ENCODE measurements around the gene CXCL17. TPM values are rescaled to one million over a fixed set of nuclear protein-coding genes. Genes with fewer than 3 reads are reported as not detected.

CXCL17 gene
- total and polyA plus RNA-seq, 8 donors = 4.3 to 42.1 (median 9.6) TPM

GRCh38 chr19:42422901-42423461, 19.8 kb downstream of the CXCL17 start:
- ATAC-seq = peak; percentile 16 to 36 (median 26)
- no peaks in the 10 kb centered on the region for H3K27me3 ChIP-seq
- intact Hi-C loops (cut with DNase I) = no loop called here
- no peaks in the 10 kb centered on the region for H3K36me3 ChIP-seq
- WGBS, 2 donors = 16 to 26% methylated on average over 37 to 38 of the region's 38 CpGs
- no peaks in the 10 kb centered on the region for H3K9me3 ChIP-seq
- TF ChIP-seq CTCF (IDR thresholded peaks at IDR 0.05) = no peak
- peak in 3 of 6 donors; percentile 45 to 78 (median 69) for DNase-seq
- H3K4me1 ChIP-seq = peaks cover 0 to 8% (median 0%) of the 10 kb centered on the region in 3 donors
- FAIRE-seq = no peak
- peak overlapping the region; percentile 23 to 56 (median 44) for H3K4me3 ChIP-seq
- peak overlapping the region in 3 of 4 donors; percentile 19 to 58 (median 40) for H3K27ac ChIP-seq

- peak overlapping the region in 2 of 4 donors; percentile 45 to 56 for H3K4me3 ChIP-seq
Measured at GRCh38 chr19:42422092-42422900, 20.4 kb downstream of the CXCL17 start.

GRCh38 chr19:42421591-42422031, 21.1 kb downstream of the CXCL17 start:
- intact Hi-C loops (cut with DNase I) = no loop called here

More at GRCh38 chr19:42422092-42422900, 20.4 kb downstream of the CXCL17 start:
- H3K27ac ChIP-seq = peak overlapping the region in 2 of 4 donors; percentile 55 to 58
- intact Hi-C loops (cut with DNase I) = no loop called here
- FAIRE-seq (no peak), ATAC-seq (no peak), DNase-seq (no peak)
- no peaks in the 10 kb centered on the region for H3K36me3 ChIP-seq
- no peaks in the 10 kb centered on the region for H3K9me3 ChIP-seq
- no peak for TF ChIP-seq CTCF (IDR thresholded peaks at IDR 0.05)
- peaks cover 0 to 8% (median 0%) of the 10 kb centered on the region in 3 donors for H3K4me1 ChIP-seq
- 54 to 57% methylated on average over 17 of the region's 17 CpGs for WGBS, 2 donors
- no peaks in the 10 kb centered on the region for H3K27me3 ChIP-seq

GRCh38 chr19:42421101-42421500, 21.6 kb downstream of the CXCL17 start:
- Histone ChIP-seq H3K4me1 (peaks cover 0 to 8% (median 0%) of the 10 kb centered on the region in 3 donors), H3K9me3 (no peaks in the 10 kb centered on the region), H3K27ac (peak overlapping the region in 3 of 4 donors; percentile 42 to 70 (median 55)), H3K4me3 (no peak overlapping the region), H3K27me3 (no peaks in the 10 kb centered on the region), H3K36me3 (no peaks in the 10 kb centered on the region)
- FAIRE-seq = no peak
- WGBS, 2 donors = 72 to 81% methylated on average over 4 of the region's 4 CpGs
- TF ChIP-seq CTCF (IDR thresholded peaks at IDR 0.05) = no peak
- no peak for DNase-seq
- intact Hi-C loops (cut with DNase I) = no loop called here
- no peak for ATAC-seq

More at GRCh38 chr19:42421591-42422031, 21.1 kb downstream of the CXCL17 start:
- Histone ChIP-seq H3K4me1 (peaks cover 0 to 8% (median 0%) of the 10 kb centered on the region in 3 donors), H3K4me3 (no peak overlapping the region), H3K27ac (peak overlapping the region in 3 of 4 donors; percentile 42 to 70 (median 55)), H3K9me3 (no peaks in the 10 kb centered on the region), H3K36me3 (no peaks in the 10 kb centered on the region), H3K27me3 (no peaks in the 10 kb centered on the region)
- peak in 2 of 6 donors; percentile 54 to 58 for DNase-seq
- FAIRE-seq = no peak
- no peak for TF ChIP-seq CTCF (IDR thresholded peaks at IDR 0.05)
- 23 to 35% methylated on average over 9 of the region's 9 CpGs for WGBS, 2 donors
- ATAC-seq = peak; percentile 8 to 28 (median 25)

Data from pancreas (tissue), 10 donors.